Stimulated activated CD4-positive, alpha-beta T cell treated with anti-CD3 and anti-CD28 coated beads, Interleukin-12 subunit alpha, Interleukin-12 subunit beta, amount 100 ng/mL, for 4 hours (primary cell): ENCODE data around the gene SIGLEC10.

Source experiments
- DNase-seq: peaks from one replicate; pipeline ENCODE4 v3.0.0-alpha.2; 2020

SIGLEC10 gene

DNA sequence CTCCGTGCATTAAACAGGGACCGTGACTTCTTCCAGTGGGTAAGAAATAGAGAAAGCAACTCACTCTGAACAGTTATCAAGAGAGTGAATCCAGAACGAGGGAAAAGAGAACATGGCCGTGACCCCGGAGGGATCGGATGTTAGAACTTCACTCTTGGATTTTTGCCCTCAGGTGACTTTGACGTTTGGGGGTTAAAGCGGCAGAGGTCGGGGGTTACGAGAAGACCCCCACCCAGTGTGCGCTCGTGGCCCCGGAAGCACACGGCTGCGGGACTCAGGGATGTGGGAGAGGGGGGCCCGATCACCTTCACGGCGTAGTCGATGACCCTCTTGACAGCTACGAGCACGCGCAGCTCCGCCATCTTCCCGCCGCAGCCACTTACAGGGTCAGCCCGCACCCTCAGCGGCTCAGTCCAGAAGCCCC, 51.5 kb downstream of the SIGLEC10 start, which contains the start of gene ETFB:
TSS of gene ETFB (minus strand) at position 424 of the 424 bp plus-strand sequence. CDS start at position 362, 62 bp downstream.
- DNase-seq = no peak

DNA sequence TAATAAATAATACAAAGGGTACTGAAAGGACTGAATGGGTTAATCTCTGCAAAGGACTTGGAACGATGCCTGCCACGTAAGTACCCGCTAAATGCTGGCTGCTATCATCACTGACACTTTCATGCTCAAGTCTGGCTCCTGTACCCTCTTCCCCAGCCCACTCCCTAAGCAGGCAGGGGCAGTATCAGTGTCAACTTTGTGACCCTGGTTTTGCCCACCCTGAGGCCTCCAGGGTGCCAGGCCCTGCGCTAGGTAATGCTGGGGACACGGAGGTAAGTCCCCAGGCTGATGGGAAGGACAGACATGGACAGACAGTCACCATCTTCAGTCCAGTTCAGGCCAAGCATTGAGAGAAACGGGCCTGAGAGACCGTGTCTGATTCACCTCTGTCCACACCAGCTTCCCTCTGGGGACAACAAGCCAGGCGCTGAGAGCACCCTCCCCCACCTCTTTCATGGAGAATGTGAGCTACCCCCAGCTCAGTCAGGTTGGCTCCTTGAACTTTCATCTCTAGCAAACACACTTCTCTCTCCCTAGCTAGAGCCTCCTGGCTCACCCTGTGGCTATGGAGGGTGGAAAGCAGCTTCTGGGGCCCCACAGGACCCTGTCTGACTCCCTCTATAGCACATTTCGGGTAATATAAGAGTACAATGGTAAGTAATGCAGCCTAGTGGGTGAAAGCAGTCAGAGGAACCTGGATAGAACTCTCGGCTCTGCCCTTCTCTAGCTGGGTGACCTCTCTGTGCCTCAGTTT, 52.1 kb downstream of the SIGLEC10 start:
- no peak for DNase-seq

DNA sequence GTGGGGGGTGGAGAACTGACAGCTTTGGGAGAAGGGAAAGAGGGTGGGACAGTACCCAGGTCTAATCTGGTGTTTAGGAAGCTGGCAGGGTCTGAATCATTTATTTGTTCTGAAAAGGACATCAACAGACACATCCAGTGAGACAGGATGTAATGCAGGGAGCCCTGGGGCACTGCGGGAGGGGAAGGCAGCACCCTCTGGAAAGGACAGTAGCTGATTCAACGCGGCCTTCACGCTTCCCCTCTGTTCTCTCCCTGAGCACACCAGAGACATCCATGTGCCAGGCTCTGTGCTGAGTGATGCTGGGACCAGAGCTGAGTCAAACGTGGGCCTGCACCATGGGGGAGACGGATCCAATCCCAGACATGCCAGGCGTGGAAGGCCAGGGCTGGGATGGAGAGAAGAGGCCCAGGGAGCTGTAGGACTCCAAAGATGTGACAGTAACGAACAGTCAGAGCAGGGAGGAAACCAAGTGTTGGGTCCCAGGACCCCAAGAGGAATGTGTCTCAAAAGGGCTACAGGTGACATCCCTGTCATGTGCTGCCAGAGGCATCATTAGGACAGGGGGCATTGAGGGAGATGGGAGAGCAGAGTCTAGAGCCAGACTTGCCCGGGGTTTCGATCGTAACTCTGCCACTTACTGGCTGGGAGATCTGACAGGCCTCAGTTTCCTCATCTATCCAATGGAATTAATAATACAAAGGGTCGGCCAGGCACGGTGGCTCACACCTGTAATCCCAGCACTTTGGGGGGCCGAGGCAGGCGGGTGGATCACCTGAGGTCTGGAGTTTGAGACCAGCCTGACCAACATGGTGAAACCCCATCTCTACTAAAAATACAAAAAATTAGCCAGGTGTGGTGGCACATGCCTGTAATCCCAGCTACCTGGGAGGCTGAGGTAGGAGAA, 53.0 kb downstream of the SIGLEC10 start:
- no peak for DNase-seq

DNA sequence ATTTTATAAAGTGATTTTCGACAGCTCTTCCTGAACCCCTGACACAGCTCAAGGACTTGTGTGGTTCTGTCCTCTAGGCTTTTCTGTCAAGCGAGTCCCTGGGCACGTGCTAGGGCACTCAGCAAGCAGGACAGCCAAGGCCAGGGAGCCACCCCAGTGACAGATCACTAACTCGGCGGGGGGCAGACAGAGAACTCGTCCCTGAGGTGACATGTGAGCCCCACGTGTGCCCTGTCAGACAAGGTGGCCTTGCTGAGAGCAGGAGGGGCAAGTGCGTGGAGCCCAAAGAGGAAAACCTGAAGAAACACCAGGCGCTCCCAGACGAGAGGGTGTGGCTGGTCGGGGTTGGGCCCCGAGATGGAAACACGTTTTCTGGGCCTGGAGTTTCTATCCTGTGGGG, 56.2 kb downstream of the SIGLEC10 start:
- DNase-seq = no peak
